Left ventricle myocardium inferior (tissue), 1 donor: ENCODE results near the gene FTO. TPM values are rescaled to one million over a fixed set of nuclear protein-coding genes. Genes with fewer than 3 reads are reported as not detected.

Experiments used
- DNase-seq: peaks from one replicate; pipeline ENCODE4 v3.0.0-alpha.2; 2020
- H3K27ac ChIP-seq: fragments of 200-600 bp; replicated peaks from 2 replicates; pipeline ENCODE4 v1.8.0; 2021
- H3K27me3 ChIP-seq: fragments of 200-600 bp; 2 replicates; pipeline ENCODE4 v1.8.0; 2021; ENCODE audit warnings: low read depth
- H3K36me3 ChIP-seq: fragments of 200-600 bp; 2 replicates; pipeline ENCODE4 v1.8.0; 2021
- H3K4me1 ChIP-seq: fragments of 200-600 bp; 2 replicates; pipeline ENCODE4 v1.8.0; 2021
- H3K4me3 ChIP-seq: fragments of 200-600 bp; 2 replicates; pipeline ENCODE4 v1.8.0; 2021; ENCODE audit warnings: mild to moderate bottlenecking, moderate library complexity
- H3K9me3 ChIP-seq: fragments of 200-600 bp; replicated peaks from 2 replicates; pipeline ENCODE4 v1.8.0; 2021
- CTCF ChIP-seq: fragments of 200-600 bp; IDR thresholded peaks from 2 replicates; pipeline ENCODE4 v1.8.0; 2021; ENCODE audit warnings: antibody characterized with exemption, mild to moderate bottlenecking, borderline replicate concordance
- intact Hi-C: fragments of 100-400 bp; cut with micrococcal nuclease; formaldehyde crosslinking; loops from one replicate; pipeline ENCODE4 v1.11.0; 2022
- total RNA-seq: library from RNA; stranded (reverse); fragmentation: NEBNext Ultra II Directional; extraction: Animal tissue kit (Norgen Biotek cat#: 25700); gene quantifications from one replicate; pipeline ENCODE4 v1.2.1, GENCODE V29; 2021
- donor health status: DM: no; HTN: yes; CAD: no; lungs with severe emphysema.

FTO gene
- total RNA-seq, 1 donor from 2014 or later: 78.4 TPM

GRCh38 chr16:54194334-54194743, 490.4 kb downstream of the FTO start:
- intact Hi-C loops: no loop called here
- Histone ChIP-seq H3K27me3 (no peaks in the 10 kb centered on the region), H3K27ac (peak overlapping the region; percentile 92), H3K9me3 (peaks cover 8% of the 10 kb centered on the region), H3K4me3 (peak overlapping the region; percentile 53), H3K4me1 (peaks cover 24% of the 10 kb centered on the region), H3K36me3 (no peaks in the 10 kb centered on the region)
- TF ChIP-seq CTCF: no peak
- peak; percentile 91 for DNase-seq

GRCh38 chr16:54197758-54198157, 493.8 kb downstream of the FTO start:
- DNase-seq: no peak
- H3K27me3 ChIP-seq: no peaks in the 10 kb centered on the region
- TF ChIP-seq CTCF: no peak
- no peak overlapping the region for H3K4me3 ChIP-seq
- intact Hi-C loops: no loop called here
- H3K27ac ChIP-seq: no peak overlapping the region
- no peaks in the 10 kb centered on the region for H3K36me3 ChIP-seq
- no peaks in the 10 kb centered on the region for H3K9me3 ChIP-seq
- H3K4me1 ChIP-seq: peaks cover 24% of the 10 kb centered on the region

- H3K27me3 ChIP-seq: no peaks in the 10 kb centered on the region
- peaks cover 10% of the 10 kb centered on the region for H3K4me1 ChIP-seq
- TF ChIP-seq CTCF: no peak
- no peaks in the 10 kb centered on the region for H3K36me3 ChIP-seq
- no peak for DNase-seq
- no peak overlapping the region for H3K4me3 ChIP-seq
- no peaks in the 10 kb centered on the region for H3K9me3 ChIP-seq
- H3K27ac ChIP-seq: no peak overlapping the region
- intact Hi-C loops: no loop called here
These were observed 495.7 kb downstream of the FTO start for GRCh38 chr16:54199487-54200160.

GRCh38 chr16:54200161-54200534, 496.2 kb downstream of the FTO start:
- Histone ChIP-seq H3K27ac (no peak overlapping the region), H3K4me1 (peaks cover 7% of the 10 kb centered on the region), H3K9me3 (no peaks in the 10 kb centered on the region), H3K36me3 (no peaks in the 10 kb centered on the region), H3K4me3 (no peak overlapping the region), H3K27me3 (no peaks in the 10 kb centered on the region)
- DNase-seq: no peak
- intact Hi-C loops: no loop called here
- no peak for TF ChIP-seq CTCF

GRCh38 chr16:54200720-54201119, 496.8 kb downstream of the FTO start:
- no peak for DNase-seq
- no peaks in the 10 kb centered on the region for H3K27me3 ChIP-seq
- no peaks in the 10 kb centered on the region for H3K36me3 ChIP-seq
- intact Hi-C loops: no loop called here
- H3K9me3 ChIP-seq: no peaks in the 10 kb centered on the region
- TF ChIP-seq CTCF: no peak
- H3K27ac ChIP-seq: no peak overlapping the region
- H3K4me3 ChIP-seq: no peak overlapping the region
- peaks cover 7% of the 10 kb centered on the region for H3K4me1 ChIP-seq
